Smooth muscle cell (in vitro differentiated cells): ENCODE measurements around the gene TMEM266. TPM values are rescaled to one million over a fixed set of nuclear protein-coding genes. Genes with fewer than 3 reads are reported as not detected.

Experiments used
- DNase-seq: peaks from one replicate; lab custom pipeline; 2025; ENCODE audit not compliant: unreplicated experiment; lab: John Stamatoyannopoulos, UW
- H2AFZ ChIP-seq: fragments of 200-600 bp; sonication (generic); 2 replicates; pipeline ENCODE4 v1.6.0; 2016; ENCODE audit warnings: antibody characterized with exemption, low read depth, mild to moderate bottlenecking
- H3F3A ChIP-seq: fragments of 200-600 bp; sonication (generic); 2 replicates; pipeline ENCODE4 v1.6.0; 2017; ENCODE audit warnings: antibody characterized with exemption, low read depth
- H3K27ac ChIP-seq: fragments of 200-600 bp; sonication (generic); 2 replicates; pipeline ENCODE4 v1.5.1; 2016; ENCODE audit warnings: low read depth, mild to moderate bottlenecking
- H3K27me3 ChIP-seq: fragments of 200-600 bp; sonication (generic); 2 replicates; pipeline ENCODE4 v1.6.1; 2016; ENCODE audit warnings: low read depth, mild to moderate bottlenecking
- H3K36me3 ChIP-seq: fragments of 200-600 bp; sonication (generic); 2 replicates; pipeline ENCODE4 v1.5.1; 2016; ENCODE audit warnings: low read depth
- H3K4me1 ChIP-seq: fragments of 200-600 bp; sonication (generic); 2 replicates; pipeline ENCODE4 v1.5.1; 2016; ENCODE audit warnings: low read depth
- H3K4me2 ChIP-seq: fragments of 200-600 bp; sonication (generic); 2 replicates; pipeline ENCODE4 v1.6.0; 2016; ENCODE audit warnings: mild to moderate bottlenecking
- H3K4me3 ChIP-seq: fragments of 200-600 bp; sonication (generic); 2 replicates; pipeline ENCODE4 v1.5.1; 2016; ENCODE audit warnings: mild to moderate bottlenecking
- H3K79me2 ChIP-seq: fragments of 200-600 bp; sonication (generic); 2 replicates; pipeline ENCODE4 v1.6.0; 2016; ENCODE audit warnings: low read depth, mild to moderate bottlenecking
- H3K9ac ChIP-seq: fragments of 200-600 bp; sonication (generic); 2 replicates; pipeline ENCODE4 v1.6.0; 2016; ENCODE audit warnings: low read depth
- H3K9me3 ChIP-seq: fragments of 200-600 bp; sonication (generic); replicated peaks from 2 replicates; pipeline ENCODE4 v1.5.1; 2016; ENCODE audit warnings: low read depth
- H4K20me1 ChIP-seq: fragments of 200-600 bp; sonication (generic); 2 replicates; pipeline ENCODE4 v1.6.0; 2016; ENCODE audit warnings: low read depth
- CTCF ChIP-seq: fragments of 200-600 bp; sonication (generic); IDR thresholded peaks from 2 replicates; pipeline ENCODE4 v1.5.1; 2017; ENCODE audit warnings: borderline replicate concordance, mild to moderate bottlenecking, antibody characterized with exemption; ENCODE audit not compliant: insufficient read depth, poor library complexity, severe bottlenecking
- WGBS: methylation state at CpG from one replicate; pipeline ENCODE4 v1.1.7; 2016; ENCODE audit warnings: low lambda C conversion rate; 5-methylcytosine and 5-hydroxymethylcytosine counted together
- polyA plus RNA-seq: library from polyadenylated mRNA; unstranded; fragments of >200 nt; fragmentation: Nextera tagmentation; extraction: Ambion mirVana; gene quantifications from 2 replicates; pipeline ENCODE4 v1.2.1, GENCODE V29; 2016
- total RNA-seq: library from RNA; depleted of rRNA; stranded (reverse); fragments of >200 nt; gene quantifications from 2 replicates; pipeline ENCODE4 v1.2.3, GENCODE V29; 2014

TMEM266 gene
- total and polyA plus RNA-seq, 2 experiments from 2014 or later = 0.27 TPM; not detected in 1

GRCh38 chr15:76065793-76066192 lies 6.0 kb downstream of the TMEM266 start:
- Histone ChIP-seq H3K4me3 (no peak overlapping the region), H3K36me3 (no peaks in the 10 kb centered on the region), H3F3A (no peaks in the 10 kb centered on the region), H3K27ac (no peak overlapping the region), H3K79me2 (no peaks in the 10 kb centered on the region), H3K27me3 (peaks cover 11% of the 10 kb centered on the region), H4K20me1 (no peaks in the 10 kb centered on the region), H3K4me1 (no peaks in the 10 kb centered on the region), H2AFZ (no peak overlapping the region), H3K4me2 (no peak overlapping the region), H3K9ac (no peak overlapping the region), H3K9me3 (no peaks in the 10 kb centered on the region)
- WGBS = 77% methylated on average over 5 of the region's 5 CpGs
- no peak for TF ChIP-seq CTCF
- no peak for DNase-seq

- no peaks in the 10 kb centered on the region for H3K27me3 ChIP-seq
- no peak overlapping the region for H3K27ac ChIP-seq
- no peak overlapping the region for H3K4me2 ChIP-seq
- H3K36me3 ChIP-seq = no peaks in the 10 kb centered on the region
- H3K9me3 ChIP-seq = no peaks in the 10 kb centered on the region
- no peaks in the 10 kb centered on the region for H3K4me1 ChIP-seq
- no peaks in the 10 kb centered on the region for H3F3A ChIP-seq
- H3K9ac ChIP-seq = no peak overlapping the region
- no peaks in the 10 kb centered on the region for H4K20me1 ChIP-seq
- H2AFZ ChIP-seq = no peak overlapping the region
- H3K4me3 ChIP-seq = no peak overlapping the region
- H3K79me2 ChIP-seq = no peaks in the 10 kb centered on the region
- DNase-seq = no peak
- no peak for TF ChIP-seq CTCF
Measured at GRCh38 chr15:76070192-76070591, 10.4 kb downstream of the TMEM266 start.

DNA sequence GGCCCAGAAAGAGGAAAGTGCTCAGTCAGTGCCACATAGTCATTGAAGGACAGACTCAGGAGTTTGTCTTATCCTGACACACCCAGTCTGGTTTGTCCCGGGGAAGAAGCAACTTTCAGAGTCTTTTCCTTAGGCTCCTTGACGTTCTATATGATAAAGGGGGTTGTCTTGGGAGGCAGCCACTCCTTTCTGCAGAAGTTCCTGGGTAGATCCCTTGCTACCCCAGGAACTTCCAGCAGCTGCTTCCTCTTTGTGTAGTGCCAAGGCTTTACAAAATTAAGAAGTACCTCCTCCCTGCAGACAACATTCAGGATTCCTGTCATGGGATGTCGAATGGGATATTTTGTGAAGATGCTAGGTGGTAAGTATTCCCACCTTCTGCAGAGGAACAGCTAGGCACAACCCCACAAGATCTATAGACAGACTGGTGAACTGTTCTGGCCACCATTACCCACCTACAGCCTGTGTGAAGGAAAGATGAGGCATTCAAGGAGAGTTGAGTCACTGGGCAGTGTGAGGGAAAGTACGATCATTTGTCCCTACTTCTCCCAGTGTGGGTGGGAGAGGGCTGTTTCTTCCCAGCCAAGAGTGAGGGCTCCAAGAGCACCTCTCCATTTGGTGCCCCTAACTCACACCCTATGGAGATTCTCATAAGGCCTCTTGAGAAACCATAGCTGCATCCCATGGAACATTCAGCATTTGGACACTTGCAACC lies 11.3 kb downstream of the TMEM266 start:
- no peaks in the 10 kb centered on the region for H3K9me3 ChIP-seq
- no peaks in the 10 kb centered on the region for H3K36me3 ChIP-seq
- no peaks in the 10 kb centered on the region for H3F3A ChIP-seq
- no peak overlapping the region for H3K4me2 ChIP-seq
- H3K4me1 ChIP-seq = no peaks in the 10 kb centered on the region
- no peak overlapping the region for H3K9ac ChIP-seq
- no peak overlapping the region for H3K4me3 ChIP-seq
- no peaks in the 10 kb centered on the region for H4K20me1 ChIP-seq
- H3K27ac ChIP-seq = peak overlapping the region; percentile 28
- H3K27me3 ChIP-seq = no peaks in the 10 kb centered on the region
- WGBS = 83% methylated on average over 4 of the region's 4 CpGs
- no peak for TF ChIP-seq CTCF
- no peak overlapping the region for H2AFZ ChIP-seq
- H3K79me2 ChIP-seq = no peaks in the 10 kb centered on the region
- DNase-seq = no peak

GRCh38 chr15:76071806-76072205 lies 12.0 kb downstream of the TMEM266 start:
- Histone ChIP-seq H3K4me1 (no peaks in the 10 kb centered on the region), H3K4me3 (no peak overlapping the region), H3K27ac (peak overlapping the region; percentile 28), H3K9ac (no peak overlapping the region), H3K36me3 (no peaks in the 10 kb centered on the region), H3K27me3 (no peaks in the 10 kb centered on the region), H3F3A (no peaks in the 10 kb centered on the region), H3K9me3 (no peaks in the 10 kb centered on the region), H3K79me2 (no peaks in the 10 kb centered on the region), H2AFZ (no peak overlapping the region), H3K4me2 (no peak overlapping the region), H4K20me1 (no peaks in the 10 kb centered on the region)
- no peak for DNase-seq
- no peak for TF ChIP-seq CTCF
- WGBS = 72% methylated on average over 7 of the region's 7 CpGs
